Osteoblast (primary cell): Measurements from ENCODE around the gene SERINC5. TPM values are rescaled to one million over a fixed set of nuclear protein-coding genes. Genes with fewer than 3 reads are reported as not detected.
A peak's percentile ranks its signal among the peaks of the same experiment; 100 is the strongest.

Source experiments
- DNase-seq: peaks from one replicate; pipeline ENCODE4 v3.0.0; 2011; ENCODE audit warnings: low spot score, mixed read lengths; ENCODE audit not compliant: insufficient read length; ENCODE audit errors: missing footprints
- H2AFZ ChIP-seq: 2 replicates; pipeline ENCODE4 v1.6.0; 2011; ENCODE audit warnings: mild to moderate bottlenecking, low read length
- H3K27ac ChIP-seq: 2 replicates; pipeline ENCODE4 v1.5.1; 2011; ENCODE audit warnings: mild to moderate bottlenecking, low read depth, low read length, moderate library complexity
- H3K27me3 ChIP-seq: 2 replicates; pipeline ENCODE4 v1.6.0; 2012; ENCODE audit warnings: mild to moderate bottlenecking, control low read depth, inconsistent platforms, low read length, moderate library complexity; ENCODE audit not compliant: insufficient read depth
- H3K36me3 ChIP-seq: 2 replicates; pipeline ENCODE4 v1.5.1; 2011; ENCODE audit warnings: mild to moderate bottlenecking, low read length, control low read depth, moderate library complexity; ENCODE audit not compliant: insufficient read depth
- H3K4me1 ChIP-seq: 2 replicates; pipeline ENCODE4 v1.5.1; 2011; ENCODE audit warnings: mild to moderate bottlenecking, low read length, control low read depth, moderate library complexity; ENCODE audit not compliant: insufficient read depth
- H3K4me2 ChIP-seq: 2 replicates; pipeline ENCODE4 v1.6.0; 2011; ENCODE audit warnings: mild to moderate bottlenecking, low read length; ENCODE audit not compliant: insufficient read depth
- H3K4me3 ChIP-seq: fragments of 200-600 bp; sonication (generic); 3 replicates; pipeline ENCODE4 v1.5.1; 2012; ENCODE audit warnings: mild to moderate bottlenecking, low read length, inconsistent platforms; ENCODE audit not compliant: insufficient read depth
- H3K79me2 ChIP-seq: 2 replicates; pipeline ENCODE4 v1.6.0; 2012; ENCODE audit warnings: mild to moderate bottlenecking, low read length, control low read depth, inconsistent platforms; ENCODE audit not compliant: insufficient read depth
- H3K9me3 ChIP-seq: 2 replicates; pipeline ENCODE4 v1.5.1; 2011; ENCODE audit warnings: low read depth, low read length, control low read depth
- H4K20me1 ChIP-seq: 2 replicates; pipeline ENCODE4 v1.6.0; 2012; ENCODE audit warnings: mild to moderate bottlenecking, low read length, control low read depth; ENCODE audit not compliant: insufficient read depth
- total RNA-seq: library from RNA; depleted of rRNA; stranded (reverse); fragments of >200 nt; gene quantifications from 2 replicates; pipeline ENCODE4 v1.2.3, GENCODE V29; 2012
- TF ChIP-seq, protein P1 (sequence below): IDR thresholded peaks from 2 replicates; pipeline ENCODE4 v1.5.1; 2011; ENCODE audit warnings: mild to moderate bottlenecking, low read depth, low read length, moderate library complexity; ENCODE audit errors: extremely low read depth

Gene SERINC5
- total RNA-seq, 1 donor, result 96.3 TPM

DNA sequence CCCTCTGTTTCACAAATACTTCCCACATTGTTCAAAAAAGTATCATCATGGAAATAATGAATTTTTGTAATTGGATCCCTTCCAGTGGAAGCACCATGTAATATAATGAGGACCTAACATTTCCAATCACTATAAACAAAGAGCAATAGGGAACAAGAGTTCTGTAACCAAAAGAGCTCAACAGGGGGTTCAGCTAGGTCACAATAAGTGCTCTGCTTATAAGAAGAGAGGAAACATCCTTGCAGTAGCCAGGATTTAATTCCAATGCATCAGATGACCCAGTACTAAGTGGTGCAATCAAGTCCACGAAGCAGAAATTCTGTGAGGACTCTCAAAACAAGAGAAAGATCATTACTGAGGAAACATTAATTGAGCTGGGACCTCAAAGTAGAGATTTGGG is 5.9 kb downstream of the SERINC5 start:
- DNase-seq, result no peak
- TF ChIP-seq, protein P1, sequence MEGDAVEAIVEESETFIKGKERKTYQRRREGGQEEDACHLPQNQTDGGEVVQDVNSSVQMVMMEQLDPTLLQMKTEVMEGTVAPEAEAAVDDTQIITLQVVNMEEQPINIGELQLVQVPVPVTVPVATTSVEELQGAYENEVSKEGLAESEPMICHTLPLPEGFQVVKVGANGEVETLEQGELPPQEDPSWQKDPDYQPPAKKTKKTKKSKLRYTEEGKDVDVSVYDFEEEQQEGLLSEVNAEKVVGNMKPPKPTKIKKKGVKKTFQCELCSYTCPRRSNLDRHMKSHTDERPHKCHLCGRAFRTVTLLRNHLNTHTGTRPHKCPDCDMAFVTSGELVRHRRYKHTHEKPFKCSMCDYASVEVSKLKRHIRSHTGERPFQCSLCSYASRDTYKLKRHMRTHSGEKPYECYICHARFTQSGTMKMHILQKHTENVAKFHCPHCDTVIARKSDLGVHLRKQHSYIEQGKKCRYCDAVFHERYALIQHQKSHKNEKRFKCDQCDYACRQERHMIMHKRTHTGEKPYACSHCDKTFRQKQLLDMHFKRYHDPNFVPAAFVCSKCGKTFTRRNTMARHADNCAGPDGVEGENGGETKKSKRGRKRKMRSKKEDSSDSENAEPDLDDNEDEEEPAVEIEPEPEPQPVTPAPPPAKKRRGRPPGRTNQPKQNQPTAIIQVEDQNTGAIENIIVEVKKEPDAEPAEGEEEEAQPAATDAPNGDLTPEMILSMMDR, result no peak

DNA sequence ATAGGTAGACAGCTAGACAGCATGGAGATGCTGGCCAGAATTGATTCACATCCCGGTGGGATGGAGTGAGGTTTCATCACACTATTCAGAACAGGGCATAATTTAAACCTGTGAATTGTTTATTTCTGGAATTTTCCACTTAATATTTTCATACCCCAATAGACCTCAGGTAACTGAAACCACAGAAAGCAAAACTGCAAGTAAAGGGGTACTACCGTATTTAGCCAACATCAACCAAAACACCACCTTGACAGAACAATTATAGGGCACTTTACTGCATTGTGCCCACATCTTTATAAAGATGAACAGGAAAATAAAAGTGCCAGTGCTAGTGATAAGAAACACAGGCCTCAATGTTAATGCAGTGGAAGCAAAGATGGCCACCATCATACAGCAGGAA is 7.5 kb downstream of the SERINC5 start:
- DNase-seq, result no peak
- H3K4me2 ChIP-seq, result peak overlapping the region; percentile 1
- H2AFZ ChIP-seq, result no peak overlapping the region
- no peaks in the 10 kb centered on the region for H3K27me3 ChIP-seq
- TF ChIP-seq, protein P1, result no peak
- peak overlapping the region; percentile 99 for H3K27ac ChIP-seq
- no peak overlapping the region for H3K4me3 ChIP-seq
- H4K20me1 ChIP-seq, result no peaks in the 10 kb centered on the region
- no peaks in the 10 kb centered on the region for H3K36me3 ChIP-seq
- peaks cover 45% of the 10 kb centered on the region for H3K4me1 ChIP-seq
- H3K9me3 ChIP-seq, result no peaks in the 10 kb centered on the region
- H3K79me2 ChIP-seq, result peaks cover 89% of the 10 kb centered on the region

More for the DNA sequence above, 5.9 kb downstream of the SERINC5 start:
- Histone ChIP-seq H3K79me2 (peaks cover 90% of the 10 kb centered on the region), H3K4me2 (no peak overlapping the region), H3K36me3 (no peaks in the 10 kb centered on the region), H2AFZ (no peak overlapping the region), H4K20me1 (no peaks in the 10 kb centered on the region), H3K4me1 (peaks cover 60% of the 10 kb centered on the region), H3K27me3 (no peaks in the 10 kb centered on the region), H3K4me3 (no peak overlapping the region), H3K27ac (peak overlapping the region; percentile 50), H3K9me3 (no peaks in the 10 kb centered on the region)

DNA sequence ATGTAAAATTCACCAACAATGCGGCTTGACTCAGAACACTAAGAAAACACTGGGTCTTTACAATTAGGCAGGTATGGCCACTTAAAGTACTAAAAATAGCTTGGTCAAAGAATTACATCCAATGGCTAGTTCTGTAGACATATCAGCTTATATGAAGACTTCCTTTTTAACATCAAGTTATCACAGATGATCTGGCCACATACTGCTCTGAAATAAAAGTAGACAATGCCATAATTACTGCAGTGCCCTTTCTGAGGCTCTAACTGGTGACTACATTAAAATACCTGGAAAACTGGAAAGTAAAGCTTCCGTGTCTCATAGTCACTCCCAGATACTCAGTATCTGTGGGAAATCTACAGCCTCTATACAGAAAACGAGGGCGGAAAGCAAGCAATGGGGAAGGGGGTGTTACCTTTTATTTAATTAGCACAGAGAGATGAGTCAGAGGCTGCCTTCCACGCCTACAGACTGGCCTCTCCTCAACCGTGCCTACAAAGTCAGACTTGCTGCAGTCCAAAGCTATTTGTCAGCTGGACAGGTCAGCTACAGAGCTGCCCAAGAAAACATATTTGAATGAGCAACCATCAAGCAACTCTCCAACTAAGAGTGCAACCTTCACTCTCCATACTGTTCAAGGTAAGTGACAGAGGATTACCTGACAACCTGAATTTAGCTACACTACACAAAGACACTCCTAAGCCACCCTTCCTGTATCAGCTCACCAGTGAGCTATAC is 8.7 kb downstream of the SERINC5 start:
- DNase-seq, result peak; percentile 80
- TF ChIP-seq, protein P1, result no peak
- Histone ChIP-seq H3K9me3 (no peaks in the 10 kb centered on the region), H3K79me2 (peaks cover 86% of the 10 kb centered on the region), H3K36me3 (no peaks in the 10 kb centered on the region), H3K4me1 (peaks cover 38% of the 10 kb centered on the region), H3K4me2 (peak overlapping the region; percentile 78), H3K27ac (peak overlapping the region; percentile 99), H4K20me1 (no peaks in the 10 kb centered on the region), H2AFZ (no peak overlapping the region), H3K4me3 (peak overlapping the region; percentile 56), H3K27me3 (no peaks in the 10 kb centered on the region)

DNA sequence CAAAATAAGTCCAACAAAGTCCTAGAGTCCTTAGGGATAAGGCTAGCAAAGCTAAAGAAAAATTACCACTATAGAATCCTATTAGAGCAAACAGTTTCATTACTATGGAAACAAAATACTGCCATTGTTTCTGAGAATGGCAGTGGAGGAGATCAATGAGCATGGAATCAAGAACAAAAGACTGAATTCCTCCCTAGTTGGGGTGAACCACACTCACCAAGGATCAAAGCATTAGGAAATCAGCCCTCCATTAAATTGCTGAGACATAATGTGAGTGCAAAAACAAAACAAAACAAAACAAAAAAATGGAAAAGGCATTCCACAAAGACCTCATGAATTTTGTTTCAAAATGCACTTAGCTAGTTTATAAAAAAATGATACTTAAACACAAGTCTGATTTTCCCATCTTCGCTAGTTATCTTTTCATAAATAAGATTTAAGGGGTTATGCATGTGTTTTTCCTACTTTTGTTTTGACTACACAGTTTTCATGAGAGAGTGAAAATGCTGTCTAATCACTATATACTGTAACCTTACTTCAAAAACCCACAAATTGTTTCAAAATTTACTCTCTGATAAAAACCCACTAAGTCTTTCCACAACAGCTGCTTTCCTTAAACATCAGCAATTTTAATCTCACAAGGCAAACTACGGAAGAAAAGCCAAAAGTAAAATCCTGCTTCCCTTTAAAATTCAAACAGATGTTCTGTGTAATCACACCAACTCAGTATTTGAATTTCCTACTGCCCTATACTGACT is 9.7 kb downstream of the SERINC5 start:
- no peak for DNase-seq
- Histone ChIP-seq H4K20me1 (no peaks in the 10 kb centered on the region), H3K4me1 (peaks cover 38% of the 10 kb centered on the region), H3K4me2 (peak overlapping the region; percentile 78), H2AFZ (no peak overlapping the region), H3K27ac (peak overlapping the region; percentile 99), H3K27me3 (no peaks in the 10 kb centered on the region), H3K79me2 (peaks cover 86% of the 10 kb centered on the region), H3K4me3 (peak overlapping the region; percentile 56), H3K9me3 (no peaks in the 10 kb centered on the region), H3K36me3 (peaks cover 4% of the 10 kb centered on the region)
- TF ChIP-seq, protein P1, result no peak
